Measurements from ENCODE around the gene TCF12.

DNA sequence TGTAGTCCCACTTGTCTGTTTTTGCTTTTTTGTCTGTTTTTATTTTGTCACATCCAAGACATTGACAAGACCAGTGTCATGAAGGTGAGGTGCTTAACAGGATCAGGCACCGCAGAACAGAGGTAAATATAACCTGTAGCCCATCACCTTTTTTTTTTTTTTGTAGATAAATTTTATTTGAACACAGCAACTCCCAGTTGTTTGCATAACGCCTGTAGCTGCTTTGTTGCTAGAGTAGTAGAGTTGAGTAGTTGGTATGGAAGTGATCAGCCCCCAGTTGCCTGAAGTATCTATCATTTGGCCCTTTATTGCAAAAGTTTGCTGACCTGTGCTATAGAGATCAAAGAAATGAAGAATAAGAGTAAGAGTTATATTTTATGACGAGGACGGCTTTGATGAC lies 135.0 kb downstream of the TCF12 start:
- TF ChIP-seq, protein P1, sequence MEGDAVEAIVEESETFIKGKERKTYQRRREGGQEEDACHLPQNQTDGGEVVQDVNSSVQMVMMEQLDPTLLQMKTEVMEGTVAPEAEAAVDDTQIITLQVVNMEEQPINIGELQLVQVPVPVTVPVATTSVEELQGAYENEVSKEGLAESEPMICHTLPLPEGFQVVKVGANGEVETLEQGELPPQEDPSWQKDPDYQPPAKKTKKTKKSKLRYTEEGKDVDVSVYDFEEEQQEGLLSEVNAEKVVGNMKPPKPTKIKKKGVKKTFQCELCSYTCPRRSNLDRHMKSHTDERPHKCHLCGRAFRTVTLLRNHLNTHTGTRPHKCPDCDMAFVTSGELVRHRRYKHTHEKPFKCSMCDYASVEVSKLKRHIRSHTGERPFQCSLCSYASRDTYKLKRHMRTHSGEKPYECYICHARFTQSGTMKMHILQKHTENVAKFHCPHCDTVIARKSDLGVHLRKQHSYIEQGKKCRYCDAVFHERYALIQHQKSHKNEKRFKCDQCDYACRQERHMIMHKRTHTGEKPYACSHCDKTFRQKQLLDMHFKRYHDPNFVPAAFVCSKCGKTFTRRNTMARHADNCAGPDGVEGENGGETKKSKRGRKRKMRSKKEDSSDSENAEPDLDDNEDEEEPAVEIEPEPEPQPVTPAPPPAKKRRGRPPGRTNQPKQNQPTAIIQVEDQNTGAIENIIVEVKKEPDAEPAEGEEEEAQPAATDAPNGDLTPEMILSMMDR (IDR thresholded peaks at IDR 0.05; ENCODE audit: insufficient read depth, low read length), result no peak
- TF ChIP-seq GABPA (IDR thresholded peaks at IDR 0.05; ENCODE audit: low read depth), result no peak
- TF ChIP-seq REST (IDR thresholded peaks at IDR 0.05; ENCODE audit: insufficient replicate concordance, low read depth), result no peak
- TF ChIP-seq SPI1 (IDR thresholded peaks at IDR 0.05; ENCODE audit: borderline replicate concordance, low read depth), result no peak
- no peak for TF ChIP-seq POLR2AphosphoS5 (IDR thresholded peaks at IDR 0.05; ENCODE audit: low read depth)

Data from HL-60 (cell line).